Sciatic nerve (tissue), 2 donors: ENCODE measurements around the gene CLEC18A. TPM values are rescaled to one million over a fixed set of nuclear protein-coding genes. Genes with fewer than 3 reads are reported as not detected.
"Not testable (repeated sequence)": the region's sequence is repeated elsewhere in the genome, so short reads cannot be mapped to it uniquely, and the experiment has no call there.

Source experiments
- ATAC-seq: fragments of 200-7000 bp; cut with Tn5 transposase; one replicate; pipeline ENCODE4 v1.9.1; 2020; ENCODE audit warnings: mild to moderate bottlenecking, moderate library complexity
- DNase-seq: peaks from one replicate; pipeline ENCODE4 v3.0.0-alpha.2; 2020; ENCODE audit warnings: low spot score
- intact Hi-C: fragments of 100-400 bp; cut with DNase I; formaldehyde crosslinking; loops from one replicate; pipeline ENCODE4 v1.14.2; 2022
- total RNA-seq: library from RNA; stranded (reverse); fragmentation: NEBNext Ultra II Directional; extraction: Animal tissue kit (Norgen Biotek cat#: 25700); gene quantifications from one replicate; pipeline ENCODE4 v1.2.1, GENCODE V29; 2021
- donor health status: DM: no; HTN: no; CAD: no.
- donor health status: DM: no; HTN: no; CAD: no.

CLEC18A gene
- total RNA-seq = 1.2 TPM

- intact Hi-C loops, DNase-seq: not testable (repeated sequence)
- ATAC-seq = peak; percentile 38
These were observed at the start of gene CLEC18A for GRCh38 chr16:69951017-69951671. TSS of gene CLEC18A (plus strand) at chr16:69951334. CDS start at chr16:69951367, 33 bp downstream.

- no peak for DNase-seq
- no peak for ATAC-seq
- intact Hi-C loops = no loop called here
These were observed 47.2 kb upstream of the CLEC18A start for GRCh38 chr16:69903865-69904415.

GRCh38 chr16:69904495-69905170, 46.5 kb upstream of the CLEC18A start:
- DNase-seq (no peak), ATAC-seq (no peak)
- intact Hi-C loops = no loop called here

GRCh38 chr16:69905171-69905555, 46.0 kb upstream of the CLEC18A start:
- intact Hi-C loops = no loop called here
- ATAC-seq (no peak), DNase-seq (no peak)

- ATAC-seq = peak; percentile 80
- no peak for DNase-seq
- intact Hi-C loops = no loop called here
These were observed 44.2 kb upstream of the CLEC18A start for GRCh38 chr16:69906838-69907401.

GRCh38 chr16:69909043-69909442, 42.1 kb upstream of the CLEC18A start:
- intact Hi-C loops = no loop called here
- no peak for DNase-seq

GRCh38 chr16:69909760-69910159, 41.4 kb upstream of the CLEC18A start:
- intact Hi-C loops = no loop called here

More at GRCh38 chr16:69909043-69909442, 42.1 kb upstream of the CLEC18A start:
- ATAC-seq = peak; percentile 59

GRCh38 chr16:69910964-69911363, 40.2 kb upstream of the CLEC18A start:
- intact Hi-C loops = no loop called here
- no peak for ATAC-seq
- no peak for DNase-seq

More at GRCh38 chr16:69909760-69910159, 41.4 kb upstream of the CLEC18A start:
- no peak for DNase-seq
- ATAC-seq = peak; percentile 50

GRCh38 chr16:69916462-69916861, 34.7 kb upstream of the CLEC18A start:
- DNase-seq (no peak), ATAC-seq (no peak)
- intact Hi-C loops = no loop called here

- intact Hi-C loops = no loop called here
- ATAC-seq (peak; percentile 15), DNase-seq (no peak)
These were observed 33.8 kb upstream of the CLEC18A start for GRCh38 chr16:69917311-69917710.

- peak; percentile 96 for ATAC-seq
- intact Hi-C loops = no loop called here
- peak; percentile 86 for DNase-seq
These were observed 33.4 kb upstream of the CLEC18A start for GRCh38 chr16:69917739-69918138.

GRCh38 chr16:69918241-69918640, 32.9 kb upstream of the CLEC18A start:
- DNase-seq = no peak
- intact Hi-C loops = no loop called here
- ATAC-seq = no peak

GRCh38 chr16:69921127-69921526, 30.0 kb upstream of the CLEC18A start:
- DNase-seq (no peak), ATAC-seq (no peak)
- intact Hi-C loops = no loop called here

GRCh38 chr16:69922200-69922599, 28.9 kb upstream of the CLEC18A start:
- no peak for ATAC-seq
- intact Hi-C loops = no loop called here
- DNase-seq = no peak

GRCh38 chr16:69924041-69924775, 26.9 kb upstream of the CLEC18A start:
- intact Hi-C loops = no loop called here
- DNase-seq = peak; percentile 64

GRCh38 chr16:69924777-69925191, 26.4 kb upstream of the CLEC18A start:
- DNase-seq = peak; percentile 88
- intact Hi-C loops = no loop called here
- ATAC-seq = peak; percentile 85

More at GRCh38 chr16:69924041-69924775, 26.9 kb upstream of the CLEC18A start:
- peak; percentile 29 for ATAC-seq

GRCh38 chr16:69925311-69925710, 25.8 kb upstream of the CLEC18A start:
- intact Hi-C loops = no loop called here
- peak; percentile 21 for ATAC-seq
- DNase-seq = peak; percentile 63

GRCh38 chr16:69926241-69926640, 24.9 kb upstream of the CLEC18A start:
- intact Hi-C loops = no loop called here
- no peak for ATAC-seq
- peak; percentile 41 for DNase-seq

GRCh38 chr16:69927056-69927757, 23.9 kb upstream of the CLEC18A start:
- intact Hi-C loops = no loop called here
- DNase-seq (peak; percentile 89), ATAC-seq (peak; percentile 83)
